Epithelial cell of esophagus (primary cell): Measurements from ENCODE around the gene FILIP1L.

Experiments
- DNase-seq: peaks from one replicate; pipeline ENCODE4 v3.0.0; 2010; ENCODE audit warnings: low read depth
- H3K4me3 ChIP-seq: 2 replicates; pipeline ENCODE4 v1.5.1; 2011; ENCODE audit warnings: mild to moderate bottlenecking, low read length, control low read depth
- CTCF ChIP-seq: IDR thresholded peaks from 2 replicates; pipeline ENCODE4 v1.5.1; 2011; ENCODE audit warnings: low read depth, mild to moderate bottlenecking, low read length, control low read depth, inconsistent platforms; ENCODE audit not compliant: insufficient read depth; ENCODE audit errors: missing control alignments

The FILIP1L gene

GRCh38 chr3:99957151-99957796, 157.0 kb downstream of the FILIP1L start:
- no peak overlapping the region for H3K4me3 ChIP-seq
- no peak for DNase-seq
- no peak for TF ChIP-seq CTCF

GRCh38 chr3:99955773-99956562, 158.3 kb downstream of the FILIP1L start:
- no peak overlapping the region for H3K4me3 ChIP-seq
- DNase-seq: no peak
- no peak for TF ChIP-seq CTCF

- H3K4me3 ChIP-seq: no peak overlapping the region
- DNase-seq: no peak
- TF ChIP-seq CTCF: no peak
These were observed 159.2 kb downstream of the FILIP1L start for GRCh38 chr3:99954914-99955644.

- no peak for DNase-seq
- no peak overlapping the region for H3K4me3 ChIP-seq
- TF ChIP-seq CTCF: no peak
These were observed 160.7 kb downstream of the FILIP1L start for GRCh38 chr3:99953596-99953995.

- H3K4me3 ChIP-seq: no peak overlapping the region
- no peak for DNase-seq
- TF ChIP-seq CTCF: no peak
These were observed 162.0 kb downstream of the FILIP1L start for GRCh38 chr3:99952306-99952705.

GRCh38 chr3:99951701-99952100, 162.6 kb downstream of the FILIP1L start:
- no peak for DNase-seq
- H3K4me3 ChIP-seq: no peak overlapping the region
- no peak for TF ChIP-seq CTCF
